Activated T-cell treated with anti-CD3 and anti-CD28 coated beads for 48 hours (primary cell): Measurements from ENCODE around the gene CD163L1.
"Not testable (repeated sequence)": the region's sequence is repeated elsewhere in the genome, so short reads cannot be mapped to it uniquely, and the experiment has no call there.

Experiments used
- DNase-seq: peaks from one replicate; pipeline ENCODE4 v3.0.0-alpha.2; 2020; ENCODE audit warnings: low read depth

The CD163L1 gene

GRCh38 chr12:7403466-7403865 is 40.5 kb downstream of the CD163L1 start:
- DNase-seq, result no peak

GRCh38 chr12:7399089-7399488 is 44.9 kb downstream of the CD163L1 start:
- no peak for DNase-seq

DNA sequence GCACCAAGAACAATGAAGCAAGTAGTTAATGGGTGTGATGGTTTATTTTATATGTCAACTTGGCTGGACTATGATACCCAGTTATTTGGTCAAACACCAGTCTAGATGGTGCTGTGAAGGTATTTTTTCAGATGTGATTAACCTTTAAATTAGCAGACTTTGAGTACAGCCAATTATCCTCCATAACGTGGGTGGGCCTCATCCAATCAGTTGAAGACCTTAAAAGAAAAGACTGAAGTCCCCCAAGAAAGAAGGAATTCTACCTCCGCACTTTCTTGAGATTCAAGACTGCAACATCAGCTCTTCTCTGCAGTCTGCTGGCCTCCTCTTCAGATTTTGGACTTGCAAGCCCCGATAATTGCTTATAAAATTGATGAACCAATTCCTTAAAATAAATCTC is 47.5 kb downstream of the CD163L1 start:
- no peak for DNase-seq

- no peak for DNase-seq
Measured at GRCh38 chr12:7395950-7396349, 48.0 kb downstream of the CD163L1 start.

DNA sequence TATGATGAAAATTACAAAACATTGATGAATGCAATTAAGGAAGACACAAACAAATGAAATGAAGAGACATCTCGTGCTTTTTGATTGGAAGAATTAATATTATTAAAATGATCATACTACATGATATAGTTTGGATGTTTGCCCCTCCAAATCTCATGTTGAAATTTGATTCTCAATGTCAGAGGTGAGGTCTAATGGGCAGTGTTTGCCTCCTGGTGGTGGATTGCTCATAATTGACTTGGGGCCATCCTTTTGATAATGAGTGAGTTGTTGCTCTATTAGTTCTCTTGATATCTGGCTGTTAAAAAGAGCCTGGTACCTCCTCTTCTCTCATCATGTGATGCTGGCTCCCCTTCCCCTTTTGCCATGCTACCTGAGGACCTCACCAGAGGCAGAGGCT is 56.7 kb downstream of the CD163L1 start:
- DNase-seq, result no peak

DNA sequence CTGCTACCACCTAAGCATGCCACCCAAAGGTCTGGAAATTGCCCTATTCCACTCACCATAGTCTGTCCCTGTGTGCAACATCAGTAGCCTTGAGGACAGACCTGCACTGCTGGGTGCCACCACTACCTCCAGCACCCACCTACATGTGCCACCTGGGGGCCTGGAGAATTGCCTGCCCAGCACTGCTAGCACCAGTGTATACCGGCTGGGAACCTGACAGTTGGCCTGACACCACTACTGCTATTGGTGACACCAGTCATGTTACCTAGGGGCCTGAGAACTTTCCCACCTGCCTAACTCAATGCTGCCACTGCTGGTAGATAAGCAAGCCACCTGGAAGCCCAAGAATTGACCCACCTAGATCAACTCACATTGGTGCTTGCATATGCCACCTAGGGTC is 60.8 kb downstream of the CD163L1 start:
- no peak for DNase-seq

DNA sequence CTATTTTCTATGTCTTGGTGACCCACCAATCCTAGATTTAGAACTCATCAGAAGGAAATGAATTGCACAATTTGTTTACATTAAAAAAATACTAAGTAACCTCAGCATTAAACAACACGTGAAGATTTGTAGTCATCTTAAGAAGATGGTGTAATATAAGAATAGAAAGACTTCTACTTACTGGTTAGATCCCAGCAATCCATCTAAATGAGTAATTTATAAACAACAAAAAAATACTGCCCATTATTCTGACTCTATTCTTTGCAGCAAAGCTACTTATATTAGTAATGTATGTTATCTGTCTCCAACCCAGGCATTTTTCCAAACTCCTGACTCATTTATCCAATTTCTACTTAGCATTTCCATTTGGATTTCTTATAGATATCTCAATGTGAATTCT is 67.8 kb downstream of the CD163L1 start:
- DNase-seq, result no peak

DNA sequence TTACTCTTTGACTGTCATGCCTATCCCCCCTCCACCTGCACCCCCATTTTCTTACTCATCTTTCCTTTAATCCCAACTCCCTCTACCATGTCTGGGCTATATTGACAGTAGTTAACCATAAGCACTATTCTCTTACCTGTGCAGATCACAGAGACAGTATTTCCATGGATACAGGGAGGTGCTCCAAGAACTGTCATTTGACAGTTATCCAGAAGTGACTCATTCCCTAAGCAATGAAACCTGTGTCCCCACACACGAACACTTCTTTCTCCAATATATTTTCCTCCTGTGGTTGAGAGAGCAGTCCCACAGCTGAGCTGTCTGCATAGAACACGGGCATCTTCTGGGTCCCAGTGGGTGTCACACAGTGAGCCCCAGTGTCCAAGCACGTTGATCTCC is 68.8 kb downstream of the CD163L1 start:
- no peak for DNase-seq

DNA sequence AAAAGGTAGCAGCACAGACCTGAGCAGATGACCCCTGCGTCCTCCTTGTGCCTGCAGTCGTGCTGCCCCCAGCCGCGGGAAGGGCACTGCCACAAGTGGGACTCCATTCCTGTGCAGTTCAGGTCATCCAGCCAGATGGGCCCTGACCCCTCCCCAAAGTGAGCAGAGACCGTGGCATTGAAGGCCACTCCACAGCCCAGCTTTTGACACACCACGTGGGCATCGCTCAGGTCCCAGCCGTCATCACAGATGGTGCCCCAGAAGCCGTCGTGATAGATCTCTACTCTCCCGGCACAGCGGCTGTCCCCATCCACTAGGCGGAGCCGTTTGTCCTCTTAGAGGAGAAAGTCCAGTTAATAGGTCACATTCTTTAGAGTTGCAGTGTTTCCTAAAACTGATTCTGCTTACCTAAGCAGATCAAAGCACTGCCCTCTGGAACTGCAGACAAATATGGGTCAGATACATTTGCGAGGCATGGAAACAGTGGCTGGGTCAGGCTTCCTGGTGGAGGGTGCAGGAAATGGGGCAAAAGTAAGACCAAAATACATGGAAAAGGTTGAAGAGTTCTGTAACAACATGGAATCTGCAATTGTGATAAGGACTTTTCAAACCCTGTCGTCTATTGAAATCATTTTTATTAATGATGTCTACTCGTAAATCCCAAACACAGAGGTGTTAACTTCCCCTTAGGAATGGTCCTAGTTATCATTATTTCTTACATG is 69.4 kb downstream of the CD163L1 start:
- DNase-seq, result peak; percentile 23

GRCh38 chr12:7373226-7373625 is 70.7 kb downstream of the CD163L1 start:
- DNase-seq, result no peak

GRCh38 chr12:7369274-7369729 is 74.7 kb downstream of the CD163L1 start:
- no peak for DNase-seq

DNA sequence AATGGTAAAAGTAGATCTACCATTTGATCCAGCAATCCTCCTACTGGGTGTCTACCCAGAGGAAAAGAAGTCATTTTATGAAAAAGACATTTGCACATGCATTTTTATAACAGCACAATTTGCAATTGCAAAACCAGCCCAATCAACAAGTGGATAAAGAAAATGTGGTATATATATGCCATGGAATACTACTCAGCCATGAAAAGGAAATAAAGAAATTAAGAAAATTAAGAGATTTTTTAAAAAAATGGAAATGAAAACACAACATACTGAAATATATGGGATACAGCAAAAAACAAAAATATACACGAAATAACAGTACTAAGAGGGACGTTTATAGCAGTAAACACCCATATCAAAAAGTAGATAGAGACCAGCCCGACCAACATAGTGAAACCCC is 81.2 kb downstream of the CD163L1 start:
- no peak for DNase-seq

DNA sequence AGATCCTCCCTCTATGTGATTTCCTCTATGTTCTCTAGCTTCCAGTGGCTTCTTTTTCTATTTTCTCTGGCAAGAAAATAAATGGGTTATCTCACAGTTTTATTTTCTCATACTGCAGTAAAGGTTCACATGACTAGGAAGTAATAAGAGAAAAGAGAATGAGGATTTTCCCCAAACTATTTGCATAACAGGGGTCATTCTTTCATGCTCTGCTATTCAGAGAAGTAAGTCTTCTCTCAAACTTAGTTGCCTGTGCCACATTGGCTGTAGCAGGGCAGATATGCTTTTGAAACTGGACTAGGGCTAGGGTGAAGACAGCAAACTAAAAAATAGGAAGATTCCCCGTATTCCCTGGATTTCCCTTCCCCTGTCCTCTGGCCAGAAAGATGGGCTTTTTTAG is 82.7 kb downstream of the CD163L1 start:
- no peak for DNase-seq

DNA sequence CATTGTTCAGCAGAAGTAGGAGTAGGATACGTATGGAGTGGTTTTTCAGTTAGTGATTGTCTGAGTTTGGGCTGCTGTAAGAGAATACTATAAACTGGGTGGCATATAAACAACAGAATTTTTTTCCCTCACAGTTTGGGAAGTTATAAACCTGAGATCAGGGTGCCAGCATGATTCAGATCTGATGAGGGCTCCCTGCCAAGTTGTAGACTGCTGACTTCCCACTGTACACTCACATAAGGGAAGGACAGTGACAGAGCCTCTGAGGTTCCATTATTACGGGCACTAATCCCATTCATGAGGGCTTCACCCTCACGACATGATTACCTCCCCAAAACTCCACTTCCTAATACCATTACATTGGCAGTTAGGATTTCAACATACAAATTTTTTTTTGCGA is 89.4 kb downstream of the CD163L1 start:
- DNase-seq, result no peak

DNA sequence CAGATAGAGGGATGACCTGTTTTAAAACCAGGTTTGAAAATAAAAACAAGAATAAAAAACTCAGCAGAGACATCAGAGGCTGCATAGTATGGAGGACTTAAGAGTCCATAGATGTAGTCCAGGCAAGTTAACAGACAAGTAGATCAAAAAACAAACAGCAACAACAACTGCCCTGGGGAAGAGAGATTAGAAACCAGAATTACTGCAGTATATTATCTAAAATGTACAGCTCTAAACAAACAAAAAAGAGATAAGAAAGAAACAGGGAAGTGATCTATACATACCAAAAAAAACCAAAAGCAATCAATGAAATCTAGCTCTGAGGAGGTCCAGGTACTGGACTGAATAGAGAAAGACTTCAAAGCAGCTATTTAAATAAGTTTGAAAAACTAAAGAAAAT is 91.3 kb downstream of the CD163L1 start:
- DNase-seq, result no peak

GRCh38 chr12:7351177-7351576 is 92.8 kb downstream of the CD163L1 start:
- DNase-seq, result no peak

DNA sequence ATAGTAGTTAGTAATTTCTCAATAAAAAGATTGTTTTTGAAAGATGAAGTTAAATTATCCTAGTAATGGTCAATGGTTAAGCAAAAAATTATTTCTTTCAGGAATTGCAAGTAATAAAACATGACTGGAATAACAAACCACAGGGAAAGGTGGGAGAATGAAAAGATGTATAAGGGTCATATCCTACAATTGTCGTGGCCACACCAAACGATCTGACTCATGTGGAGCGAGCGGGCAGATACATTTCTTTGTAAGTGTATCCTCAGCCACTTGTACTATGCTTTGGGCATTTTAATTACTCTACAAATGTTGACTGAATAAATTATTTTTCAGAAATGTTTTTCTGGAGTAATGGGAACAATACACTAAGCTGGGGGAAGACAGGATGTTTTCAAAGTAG is 94.5 kb downstream of the CD163L1 start:
- DNase-seq, result no peak

DNA sequence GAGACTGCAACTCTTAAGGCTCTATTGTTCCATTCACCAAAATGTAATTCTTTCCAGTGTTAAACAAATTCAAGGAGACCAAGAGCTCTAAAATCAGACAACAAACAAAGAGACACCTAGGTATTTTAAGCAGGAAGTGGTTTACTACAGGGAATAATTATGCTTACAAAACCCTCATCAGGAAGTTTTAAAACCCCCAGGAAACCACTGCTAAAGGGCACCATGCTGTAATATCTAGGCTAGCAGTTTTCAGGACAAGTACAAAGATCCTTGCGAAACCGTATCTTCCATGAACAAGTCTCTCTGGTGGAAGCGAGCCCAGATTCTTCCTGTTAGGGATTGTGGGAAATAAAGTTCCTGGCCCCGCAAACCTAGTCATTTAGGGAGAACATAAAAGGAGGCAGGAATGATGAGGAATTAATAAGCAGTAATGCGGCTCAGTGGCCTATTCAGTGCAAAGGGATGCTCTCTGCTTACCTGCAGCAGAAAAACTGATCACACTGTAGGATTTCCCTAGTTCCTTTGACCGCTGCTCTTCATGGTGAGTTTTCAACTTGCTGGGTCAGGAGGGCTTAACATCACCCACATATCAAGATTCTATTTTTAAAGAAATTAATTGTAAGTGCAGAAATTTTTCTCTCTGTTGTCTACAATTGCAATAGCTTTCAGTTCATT is 97.3 kb downstream of the CD163L1 start:
- DNase-seq, result no peak

DNA sequence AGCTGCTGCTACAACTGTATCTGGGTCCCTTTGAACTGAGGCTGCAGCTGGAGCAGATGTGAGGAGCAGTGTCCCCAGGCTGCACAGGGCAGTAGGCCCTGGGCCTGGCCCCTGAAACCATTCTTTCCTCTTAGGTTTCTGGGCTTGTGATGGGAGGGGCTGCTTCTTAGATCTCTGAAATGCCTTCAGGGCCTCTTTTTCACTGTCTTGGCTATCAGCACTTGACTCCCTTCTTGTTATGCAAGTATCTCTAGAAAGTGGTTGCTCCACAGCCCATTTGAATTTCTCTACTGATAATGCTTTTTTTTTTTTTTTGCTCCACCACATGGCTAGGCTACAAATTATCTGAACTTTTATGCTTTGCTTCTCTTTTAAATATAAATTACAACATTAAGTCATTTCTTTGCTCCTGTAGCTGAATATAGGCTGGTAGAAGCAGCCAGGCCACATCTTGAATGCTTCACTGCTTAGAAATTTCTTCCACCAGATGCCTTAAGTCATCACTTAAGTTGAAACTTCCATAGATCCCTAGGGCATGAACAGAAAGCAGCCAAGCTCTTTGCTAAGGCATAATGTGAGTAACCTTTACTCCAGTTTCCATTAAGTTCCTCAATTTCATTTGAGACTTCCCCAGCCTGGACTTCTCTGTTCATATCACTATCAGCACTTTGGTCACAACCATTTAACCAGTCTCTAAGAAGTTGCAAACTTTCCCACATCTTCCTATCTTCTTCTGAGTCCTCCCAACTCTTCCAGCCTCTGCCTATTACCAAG is 98.9 kb downstream of the CD163L1 start:
- no peak for DNase-seq

DNA sequence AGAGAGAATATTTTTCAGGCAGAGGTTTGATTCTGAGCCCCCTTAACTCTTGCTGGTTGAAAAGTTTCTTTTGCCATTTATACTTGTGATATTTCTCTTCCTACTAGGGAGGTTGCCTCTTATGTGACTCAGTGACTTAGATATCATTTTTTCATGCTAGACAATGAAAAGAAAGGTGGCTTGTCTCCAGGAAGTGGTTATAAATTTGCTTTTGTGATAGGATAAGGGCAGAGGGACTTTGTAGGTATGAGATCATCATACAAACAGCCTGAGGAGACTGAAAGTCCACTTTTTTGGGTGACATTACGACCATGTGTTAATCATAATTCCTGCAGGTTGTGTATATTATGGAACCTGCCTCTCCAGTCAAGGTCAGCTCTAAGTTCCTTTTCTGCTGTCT is 104.3 kb downstream of the CD163L1 start:
- no peak for DNase-seq

DNA sequence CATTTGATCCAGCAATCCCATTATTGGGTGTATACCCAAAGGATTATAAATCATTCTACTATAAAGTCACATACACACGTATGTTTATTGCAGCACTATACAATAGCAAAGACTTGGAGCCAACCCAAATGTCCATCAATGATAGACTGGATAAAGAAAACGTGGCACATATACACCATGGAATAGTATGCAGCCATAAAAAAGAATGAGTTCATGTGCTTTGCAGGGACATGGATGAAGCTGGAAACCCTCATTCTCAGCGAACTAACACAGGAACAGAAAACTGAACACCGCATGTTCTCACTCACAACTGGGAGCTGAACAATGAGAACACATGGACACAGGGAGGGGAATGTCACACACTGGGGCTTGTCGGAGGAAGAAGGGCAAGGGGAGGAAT is 106.2 kb downstream of the CD163L1 start:
- DNase-seq, result not testable (repeated sequence)

DNA sequence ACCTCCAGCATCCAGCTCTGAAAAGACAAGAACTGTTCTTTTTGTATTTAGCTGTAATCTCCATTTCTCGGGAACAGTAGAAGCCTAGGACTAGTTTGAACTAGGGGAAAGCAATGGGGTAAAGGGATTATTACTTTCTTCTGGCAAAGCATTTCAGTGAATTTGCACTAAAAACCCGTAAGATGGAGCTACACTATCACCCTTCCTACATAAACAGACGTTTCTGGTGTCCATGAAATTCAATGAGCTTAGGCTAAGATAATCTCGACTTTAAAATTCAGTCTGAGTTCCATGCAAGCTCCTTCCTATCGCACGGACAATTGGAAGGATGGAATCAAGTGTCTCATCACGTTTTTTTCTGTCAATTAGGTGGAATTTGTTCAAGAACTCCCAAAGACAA is 116.0 kb downstream of the CD163L1 start:
- DNase-seq, result no peak

GRCh38 chr12:7324176-7324575 is 119.8 kb downstream of the CD163L1 start:
- DNase-seq, result no peak
